Duodenal mucosa (tissue), 2 donors: ENCODE results near the gene CYB5D1.

Experiments used
- H3K27ac ChIP-seq: one replicate; pipeline ENCODE4 v1.7.0; 2013; ENCODE audit warnings: low read depth, low read length
- H3K27me3 ChIP-seq, 2 donors: one replicate each; pipeline ENCODE4 v1.7.0; 2013; ENCODE audit warnings: low read length in 2 of 2, control low read depth in 1 of 2; ENCODE audit not compliant: insufficient read depth in 2 of 2, control insufficient read depth in 1 of 2
- H3K36me3 ChIP-seq, 2 donors: one replicate each; pipeline ENCODE4 v1.7.0; 2013; ENCODE audit warnings: low read length in 2 of 2, control low read depth in 1 of 2; ENCODE audit not compliant: insufficient read depth in 2 of 2, control insufficient read depth in 1 of 2
- H3K4me1 ChIP-seq, 2 donors: one replicate each; pipeline ENCODE4 v1.7.0; 2013; ENCODE audit warnings: low read length in 2 of 2, control low read depth in 1 of 2; ENCODE audit not compliant: insufficient read depth in 2 of 2, control insufficient read depth in 1 of 2
- H3K4me3 ChIP-seq, 2 donors: one replicate each; pipeline ENCODE4 v1.7.0; 2013; ENCODE audit warnings: low read length in 2 of 2, low read depth in 1 of 2
- H3K9ac ChIP-seq, 2 donors: one replicate each; pipeline ENCODE4 v1.7.0; 2013; ENCODE audit warnings: low read length in 2 of 2, low read depth in 1 of 2
- H3K9me3 ChIP-seq, 2 donors: one replicate each; pipeline ENCODE4 v1.7.0; 2013; ENCODE audit warnings: low read length in 2 of 2, control low read depth in 1 of 2; ENCODE audit not compliant: control insufficient read depth in 1 of 2

Gene CYB5D1

GRCh38 chr17:7845359-7846062 is 12.3 kb upstream of the CYB5D1 start:
- H3K4me1 ChIP-seq: peaks cover 19 to 24% of the 10 kb centered on the region in 2 donors
- no peaks in the 10 kb centered on the region for H3K9me3 ChIP-seq
- peaks cover 32 to 37% of the 10 kb centered on the region in 2 donors for H3K36me3 ChIP-seq
- peak overlapping the region; percentile 98 for H3K27ac ChIP-seq
- H3K27me3 ChIP-seq: no peaks in the 10 kb centered on the region
- peak overlapping the region; percentile 63 to 99 for H3K9ac ChIP-seq
- H3K4me3 ChIP-seq: peak overlapping the region; percentile 69 to 86

- H3K27ac ChIP-seq: no peak overlapping the region
- peaks cover 14 to 23% of the 10 kb centered on the region in 2 donors for H3K4me1 ChIP-seq
- no peaks in the 10 kb centered on the region for H3K27me3 ChIP-seq
- H3K9me3 ChIP-seq: no peaks in the 10 kb centered on the region
- H3K36me3 ChIP-seq: peaks cover 35 to 44% of the 10 kb centered on the region in 2 donors
- H3K9ac ChIP-seq: no peak overlapping the region
- H3K4me3 ChIP-seq: no peak overlapping the region
Measured at GRCh38 chr17:7846063-7846735, 11.6 kb upstream of the CYB5D1 start.

GRCh38 chr17:7846765-7847661 is 10.8 kb upstream of the CYB5D1 start:
- no peak overlapping the region for H3K27ac ChIP-seq

GRCh38 chr17:7848131-7848579 is 9.6 kb upstream of the CYB5D1 start:
- Histone ChIP-seq H3K36me3 (peaks cover 51 to 60% of the 10 kb centered on the region in 2 donors), H3K4me3 (no peak overlapping the region), H3K4me1 (peaks cover 25% of the 10 kb centered on the region in 2 donors)

More at GRCh38 chr17:7846765-7847661, 10.8 kb upstream of the CYB5D1 start:
- no peak overlapping the region for H3K9ac ChIP-seq
- no peaks in the 10 kb centered on the region for H3K27me3 ChIP-seq
- peaks cover 19 to 26% of the 10 kb centered on the region in 2 donors for H3K4me1 ChIP-seq
- H3K9me3 ChIP-seq: no peaks in the 10 kb centered on the region
- H3K4me3 ChIP-seq: no peak overlapping the region
- peaks cover 40 to 49% of the 10 kb centered on the region in 2 donors for H3K36me3 ChIP-seq

GRCh38 chr17:7848739-7849129 is 9.1 kb upstream of the CYB5D1 start:
- no peaks in the 10 kb centered on the region for H3K9me3 ChIP-seq
- H3K9ac ChIP-seq: no peak overlapping the region
- peaks cover 51 to 61% of the 10 kb centered on the region in 2 donors for H3K36me3 ChIP-seq
- H3K4me1 ChIP-seq: peaks cover 25% of the 10 kb centered on the region in 2 donors
- no peak overlapping the region for H3K4me3 ChIP-seq
- H3K27ac ChIP-seq: no peak overlapping the region
- H3K27me3 ChIP-seq: no peaks in the 10 kb centered on the region

More at GRCh38 chr17:7848131-7848579, 9.6 kb upstream of the CYB5D1 start:
- Histone ChIP-seq H3K27me3 (no peaks in the 10 kb centered on the region), H3K27ac (no peak overlapping the region), H3K9me3 (no peaks in the 10 kb centered on the region), H3K9ac (no peak overlapping the region)

- H3K9ac ChIP-seq: no peak overlapping the region
- H3K4me3 ChIP-seq: no peak overlapping the region
- peaks cover 51 to 61% of the 10 kb centered on the region in 2 donors for H3K36me3 ChIP-seq
- H3K9me3 ChIP-seq: no peaks in the 10 kb centered on the region
- H3K27ac ChIP-seq: no peak overlapping the region
- H3K27me3 ChIP-seq: no peaks in the 10 kb centered on the region
- H3K4me1 ChIP-seq: peaks cover 25% of the 10 kb centered on the region in 2 donors
Measured at GRCh38 chr17:7849130-7849750, 8.6 kb upstream of the CYB5D1 start.

GRCh38 chr17:7849751-7850504 is 7.9 kb upstream of the CYB5D1 start:
- Histone ChIP-seq H3K9ac (no peak overlapping the region), H3K4me3 (no peak overlapping the region), H3K27me3 (no peaks in the 10 kb centered on the region), H3K27ac (no peak overlapping the region), H3K36me3 (peaks cover 51 to 61% of the 10 kb centered on the region in 2 donors), H3K9me3 (no peaks in the 10 kb centered on the region), H3K4me1 (peaks cover 23 to 24% of the 10 kb centered on the region in 2 donors)

- H3K9ac ChIP-seq: peak overlapping the region in 1 of 2 donors; percentile 35
- H3K4me1 ChIP-seq: peaks cover 19 to 24% of the 10 kb centered on the region in 2 donors
- no peaks in the 10 kb centered on the region for H3K9me3 ChIP-seq
- H3K4me3 ChIP-seq: peak overlapping the region; percentile 35 to 54
- peaks cover 48 to 62% of the 10 kb centered on the region in 2 donors for H3K36me3 ChIP-seq
- no peaks in the 10 kb centered on the region for H3K27me3 ChIP-seq
- no peak overlapping the region for H3K27ac ChIP-seq
Measured at GRCh38 chr17:7850701-7851437, 6.9 kb upstream of the CYB5D1 start.
